ENCODE results near the gene KRT38. TPM values are rescaled to one million over a fixed set of nuclear protein-coding genes. Genes with fewer than 3 reads are reported as not detected.

KRT38 gene
- polyA plus RNA-seq, 1 of the 3 experiments (the other 2 are of a cell fraction), result not detected

DNA sequence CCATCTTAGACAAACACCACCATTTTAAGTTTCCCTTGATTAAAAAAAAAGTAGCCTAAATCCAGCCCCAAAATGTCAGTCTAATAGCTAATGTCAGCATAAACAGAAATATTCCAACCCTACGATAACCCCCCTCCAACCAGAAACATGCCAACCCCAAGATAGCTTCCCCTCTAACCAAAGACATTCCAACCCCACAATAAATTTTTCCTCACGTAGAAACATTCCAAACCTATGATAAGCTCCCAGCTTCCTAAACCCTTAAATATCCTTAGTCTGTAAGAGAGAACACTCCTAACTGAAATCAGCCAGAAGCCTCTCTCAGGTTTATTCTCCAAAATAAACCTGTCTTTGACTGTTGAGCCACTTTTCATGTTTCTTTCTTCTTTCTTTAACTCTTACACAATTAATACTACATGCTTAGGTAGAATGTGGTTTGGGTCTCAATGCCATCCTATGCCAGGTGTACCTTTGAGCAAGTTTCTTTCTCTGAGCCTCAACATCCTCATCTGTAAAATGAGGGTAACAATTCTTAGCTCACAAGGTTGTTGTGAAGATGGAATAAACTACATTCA is 10.5 kb upstream of the KRT38 start:
- Histone ChIP-seq H3K9ac (no peak overlapping the region), H4K20me1 (ENCODE audit: insufficient read depth) (no peaks in the 10 kb centered on the region), H3K36me3 (replicated peaks in 1 of 2; ENCODE audit: control insufficient read depth in 1 of 2, insufficient read depth in 2 of 2, low read length in 1 of 2) (no peaks in the 10 kb centered on the region), H3K79me2 (ENCODE audit: insufficient read depth) (no peaks in the 10 kb centered on the region), H3K9me2 (no peaks in the 10 kb centered on the region), H3K9me3 (no peaks in the 10 kb centered on the region; the same call in 1 of the 2 replicates), H3K4me2 (no peak overlapping the region), H3K4me3 (ENCODE audit: low read depth in 2 of 2, low read length in 1 of 2) (no peak overlapping the region), H3K4me1 (ENCODE audit: control insufficient read depth in 1 of 2, insufficient read depth in 2 of 2, low read depth in 1 of 2, low read length in 1 of 2) (no peaks in the 10 kb centered on the region), H2AFZ (ENCODE audit: low read depth) (no peak overlapping the region), H3K27me3 (ENCODE audit: insufficient read depth) (no peaks in the 10 kb centered on the region), H3K27ac (ENCODE audit: low read depth in 2 of 2, low read length in 1 of 2) (no peak overlapping the region), H3F3A (replicated peaks; ENCODE audit: insufficient read depth) (peaks cover 9% of the 10 kb centered on the region)
- WGBS (ENCODE audit: low lambda C conversion rate), result 36% methylated on average over 2 of the region's 2 CpGs
- no peak for TF ChIP-seq NRF1 (IDR thresholded peaks at IDR 0.05; ENCODE audit: low read depth, low read length)
- TF ChIP-seq, protein P1, sequence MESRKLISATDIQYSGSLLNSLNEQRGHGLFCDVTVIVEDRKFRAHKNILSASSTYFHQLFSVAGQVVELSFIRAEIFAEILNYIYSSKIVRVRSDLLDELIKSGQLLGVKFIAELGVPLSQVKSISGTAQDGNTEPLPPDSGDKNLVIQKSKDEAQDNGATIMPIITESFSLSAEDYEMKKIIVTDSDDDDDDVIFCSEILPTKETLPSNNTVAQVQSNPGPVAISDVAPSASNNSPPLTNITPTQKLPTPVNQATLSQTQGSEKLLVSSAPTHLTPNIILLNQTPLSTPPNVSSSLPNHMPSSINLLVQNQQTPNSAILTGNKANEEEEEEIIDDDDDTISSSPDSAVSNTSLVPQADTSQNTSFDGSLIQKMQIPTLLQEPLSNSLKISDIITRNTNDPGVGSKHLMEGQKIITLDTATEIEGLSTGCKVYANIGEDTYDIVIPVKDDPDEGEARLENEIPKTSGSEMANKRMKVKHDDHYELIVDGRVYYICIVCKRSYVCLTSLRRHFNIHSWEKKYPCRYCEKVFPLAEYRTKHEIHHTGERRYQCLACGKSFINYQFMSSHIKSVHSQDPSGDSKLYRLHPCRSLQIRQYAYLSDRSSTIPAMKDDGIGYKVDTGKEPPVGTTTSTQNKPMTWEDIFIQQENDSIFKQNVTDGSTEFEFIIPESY (IDR thresholded peaks at IDR 0.05; ENCODE audit: borderline replicate concordance, low read depth), result no peak
- no peak for TF ChIP-seq NFIC (IDR thresholded peaks at IDR 0.05; ENCODE audit: borderline replicate concordance)
- no peak for TF ChIP-seq TCF12 (IDR thresholded peaks at IDR 0.05)
- no peak for TF ChIP-seq GATA2 (CRISPR knock-in tag; IDR thresholded peaks at IDR 0.05)
- no peak for TF ChIP-seq CHD2 (IDR thresholded peaks at IDR 0.05; ENCODE audit: low read length, partially characterized antibody)
- TF ChIP-seq FOXM1 (IDR thresholded peaks at IDR 0.05; ENCODE audit: low read depth), result no peak
- TF ChIP-seq, protein P2, sequence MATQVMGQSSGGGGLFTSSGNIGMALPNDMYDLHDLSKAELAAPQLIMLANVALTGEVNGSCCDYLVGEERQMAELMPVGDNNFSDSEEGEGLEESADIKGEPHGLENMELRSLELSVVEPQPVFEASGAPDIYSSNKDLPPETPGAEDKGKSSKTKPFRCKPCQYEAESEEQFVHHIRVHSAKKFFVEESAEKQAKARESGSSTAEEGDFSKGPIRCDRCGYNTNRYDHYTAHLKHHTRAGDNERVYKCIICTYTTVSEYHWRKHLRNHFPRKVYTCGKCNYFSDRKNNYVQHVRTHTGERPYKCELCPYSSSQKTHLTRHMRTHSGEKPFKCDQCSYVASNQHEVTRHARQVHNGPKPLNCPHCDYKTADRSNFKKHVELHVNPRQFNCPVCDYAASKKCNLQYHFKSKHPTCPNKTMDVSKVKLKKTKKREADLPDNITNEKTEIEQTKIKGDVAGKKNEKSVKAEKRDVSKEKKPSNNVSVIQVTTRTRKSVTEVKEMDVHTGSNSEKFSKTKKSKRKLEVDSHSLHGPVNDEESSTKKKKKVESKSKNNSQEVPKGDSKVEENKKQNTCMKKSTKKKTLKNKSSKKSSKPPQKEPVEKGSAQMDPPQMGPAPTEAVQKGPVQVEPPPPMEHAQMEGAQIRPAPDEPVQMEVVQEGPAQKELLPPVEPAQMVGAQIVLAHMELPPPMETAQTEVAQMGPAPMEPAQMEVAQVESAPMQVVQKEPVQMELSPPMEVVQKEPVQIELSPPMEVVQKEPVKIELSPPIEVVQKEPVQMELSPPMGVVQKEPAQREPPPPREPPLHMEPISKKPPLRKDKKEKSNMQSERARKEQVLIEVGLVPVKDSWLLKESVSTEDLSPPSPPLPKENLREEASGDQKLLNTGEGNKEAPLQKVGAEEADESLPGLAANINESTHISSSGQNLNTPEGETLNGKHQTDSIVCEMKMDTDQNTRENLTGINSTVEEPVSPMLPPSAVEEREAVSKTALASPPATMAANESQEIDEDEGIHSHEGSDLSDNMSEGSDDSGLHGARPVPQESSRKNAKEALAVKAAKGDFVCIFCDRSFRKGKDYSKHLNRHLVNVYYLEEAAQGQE (IDR thresholded peaks at IDR 0.05; ENCODE audit: low read depth, low read length), result no peak
- no peak for TF ChIP-seq EZH2phosphoT487 (IDR thresholded peaks at IDR 0.05; ENCODE audit: borderline replicate concordance, low read depth)
- CTCF ChIA-PET, result interaction anchor here (1.2 kb wide), 1 partner anchor 10 kb away, joined by 3 read pairs; no protein-coding TSS in a partner anchor
- DNase-seq, result no peak
- POLR2A ChIA-PET, result no interaction called here

DNA sequence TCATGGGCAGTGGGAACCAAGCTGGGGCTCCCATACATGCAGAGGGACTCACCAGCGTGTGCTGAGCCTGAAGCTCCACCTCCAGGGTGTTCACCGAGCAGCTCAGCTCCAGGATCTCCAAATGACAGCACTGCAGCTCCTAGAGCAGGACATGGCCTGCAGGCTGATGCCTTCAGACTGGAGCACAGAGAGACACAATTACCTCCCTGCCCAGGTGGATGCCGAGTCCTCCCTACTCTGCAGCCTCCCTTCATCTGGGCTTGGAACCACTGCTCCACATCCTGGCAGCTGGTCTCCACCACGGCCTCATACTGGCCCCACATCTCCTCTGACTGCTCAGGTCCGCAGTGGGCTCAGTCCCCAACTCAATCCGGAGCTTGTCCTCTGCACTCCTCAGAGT is 8.2 kb upstream of the KRT38 start:
- Histone ChIP-seq H3F3A (replicated peaks; ENCODE audit: insufficient read depth) (peaks cover 9% of the 10 kb centered on the region), H3K79me2 (ENCODE audit: insufficient read depth) (no peaks in the 10 kb centered on the region), H3K27me3 (ENCODE audit: insufficient read depth) (no peaks in the 10 kb centered on the region; the same call in 1 of the 2 replicates), H3K9ac (no peak overlapping the region), H3K36me3 (replicated peaks in 1 of 2; ENCODE audit: control insufficient read depth in 1 of 2, insufficient read depth in 2 of 2, low read length in 1 of 2) (no peaks in the 10 kb centered on the region), H2AFZ (ENCODE audit: low read depth) (no peak overlapping the region), H3K4me1 (ENCODE audit: control insufficient read depth in 1 of 2, insufficient read depth in 2 of 2, low read depth in 1 of 2, low read length in 1 of 2) (no peaks in the 10 kb centered on the region), H3K27ac (ENCODE audit: low read depth in 2 of 2, low read length in 1 of 2) (no peak overlapping the region), H3K4me2 (no peak overlapping the region), H3K9me2 (no peaks in the 10 kb centered on the region), H3K9me3 (no peaks in the 10 kb centered on the region; the same call in 1 of the 2 replicates), H4K20me1 (ENCODE audit: insufficient read depth) (no peaks in the 10 kb centered on the region), H3K4me3 (ENCODE audit: low read depth in 2 of 2, low read length in 1 of 2) (no peak overlapping the region)
- DNase-seq, result no peak
- 39% methylated on average over 6 of the region's 6 CpGs for WGBS (ENCODE audit: low lambda C conversion rate)
- ChIA-PET POLR2A (no interaction called here), CTCF (no interaction called here)
- TF ChIP-seq NRF1 (IDR thresholded peaks at IDR 0.05; ENCODE audit: low read depth, low read length) (no peak), GABPA (IDR thresholded peaks at IDR 0.05; ENCODE audit: low read depth) (no peak), FOXJ3 (CRISPR knock-in tag; IDR thresholded peaks at IDR 0.05) (no peak), RCOR1 (IDR thresholded peaks at IDR 0.05; ENCODE audit: low read length) (no peak), ELF1 (IDR thresholded peaks at IDR 0.05) (no peak), CTCF (IDR thresholded peaks at IDR 0.05) (no peak), SIN3A (IDR thresholded peaks at IDR 0.05; ENCODE audit: borderline replicate concordance, low read depth, low read length) (no peak), RAD21 (IDR thresholded peaks at IDR 0.05; ENCODE audit: low read length) (no peak), EP300 (IDR thresholded peaks at IDR 0.05; ENCODE audit: borderline replicate concordance in 1 of 2, low read depth in 1 of 2, low read length in 1 of 2) (no peak), MXI1 (IDR thresholded peaks at IDR 0.05; ENCODE audit: low read depth, low read length) (no peak)
- TF ChIP-seq, protein P3, sequence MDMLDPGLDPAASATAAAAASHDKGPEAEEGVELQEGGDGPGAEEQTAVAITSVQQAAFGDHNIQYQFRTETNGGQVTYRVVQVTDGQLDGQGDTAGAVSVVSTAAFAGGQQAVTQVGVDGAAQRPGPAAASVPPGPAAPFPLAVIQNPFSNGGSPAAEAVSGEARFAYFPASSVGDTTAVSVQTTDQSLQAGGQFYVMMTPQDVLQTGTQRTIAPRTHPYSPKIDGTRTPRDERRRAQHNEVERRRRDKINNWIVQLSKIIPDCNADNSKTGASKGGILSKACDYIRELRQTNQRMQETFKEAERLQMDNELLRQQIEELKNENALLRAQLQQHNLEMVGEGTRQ (IDR thresholded peaks at IDR 0.05; ENCODE audit: borderline replicate concordance, low read depth, low read length), result no peak
